Breast epithelium (tissue), 3 donors: ENCODE measurements around the gene CABCOCO1.

ENCODE experiments used
- POLR2A ChIP-seq: fragments of 450-650 bp; IDR thresholded peaks from one replicate; pipeline ENCODE4 v1.6.1; 2016; ENCODE audit warnings: antibody characterized with exemption, mild to moderate bottlenecking, moderate library complexity
- POLR2AphosphoS5 ChIP-seq, 3 donors: sonication (generic); formaldehyde crosslinking; IDR thresholded peaks; one replicate each; pipeline ENCODE4 v1.6.1; 2017; ENCODE audit warnings: antibody characterized with exemption in 3 of 3
- TF ChIP-seq, protein P1 (sequence below), 3 donors: fragments of 450-650 bp; IDR thresholded peaks; one replicate each; pipeline ENCODE4 v1.5.1; 2016 to 2017; ENCODE audit warnings: antibody characterized with exemption in 3 of 3, mild to moderate bottlenecking in 3 of 3, moderate library complexity in 3 of 3

DNA sequence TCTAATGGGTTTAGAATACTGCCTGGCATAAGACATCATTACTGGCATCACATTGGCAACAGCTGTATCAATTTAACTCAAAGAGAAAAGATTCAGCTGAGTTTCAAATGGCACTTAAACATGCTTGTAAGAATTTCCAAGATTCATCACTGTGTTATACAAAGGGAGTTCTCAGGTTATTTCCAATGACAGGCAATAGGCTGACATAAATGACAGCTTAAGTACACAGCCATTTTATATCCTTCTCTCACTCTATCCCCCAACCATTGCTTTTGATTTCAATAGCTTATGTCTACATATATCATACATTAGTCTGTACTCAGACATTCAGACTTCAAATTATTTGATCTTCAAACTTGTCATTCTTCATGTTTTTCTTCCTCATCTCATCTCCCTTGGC, 45.5 kb upstream of the CABCOCO1 start:
- TF ChIP-seq, protein P1, sequence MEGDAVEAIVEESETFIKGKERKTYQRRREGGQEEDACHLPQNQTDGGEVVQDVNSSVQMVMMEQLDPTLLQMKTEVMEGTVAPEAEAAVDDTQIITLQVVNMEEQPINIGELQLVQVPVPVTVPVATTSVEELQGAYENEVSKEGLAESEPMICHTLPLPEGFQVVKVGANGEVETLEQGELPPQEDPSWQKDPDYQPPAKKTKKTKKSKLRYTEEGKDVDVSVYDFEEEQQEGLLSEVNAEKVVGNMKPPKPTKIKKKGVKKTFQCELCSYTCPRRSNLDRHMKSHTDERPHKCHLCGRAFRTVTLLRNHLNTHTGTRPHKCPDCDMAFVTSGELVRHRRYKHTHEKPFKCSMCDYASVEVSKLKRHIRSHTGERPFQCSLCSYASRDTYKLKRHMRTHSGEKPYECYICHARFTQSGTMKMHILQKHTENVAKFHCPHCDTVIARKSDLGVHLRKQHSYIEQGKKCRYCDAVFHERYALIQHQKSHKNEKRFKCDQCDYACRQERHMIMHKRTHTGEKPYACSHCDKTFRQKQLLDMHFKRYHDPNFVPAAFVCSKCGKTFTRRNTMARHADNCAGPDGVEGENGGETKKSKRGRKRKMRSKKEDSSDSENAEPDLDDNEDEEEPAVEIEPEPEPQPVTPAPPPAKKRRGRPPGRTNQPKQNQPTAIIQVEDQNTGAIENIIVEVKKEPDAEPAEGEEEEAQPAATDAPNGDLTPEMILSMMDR (IDR thresholded peaks at IDR 0.05) = no peak
- TF ChIP-seq POLR2AphosphoS5 (IDR thresholded peaks at IDR 0.05) = no peak
- no peak for TF ChIP-seq POLR2A
